ENCODE data around the gene VAV2.

Gene VAV2

DNA sequence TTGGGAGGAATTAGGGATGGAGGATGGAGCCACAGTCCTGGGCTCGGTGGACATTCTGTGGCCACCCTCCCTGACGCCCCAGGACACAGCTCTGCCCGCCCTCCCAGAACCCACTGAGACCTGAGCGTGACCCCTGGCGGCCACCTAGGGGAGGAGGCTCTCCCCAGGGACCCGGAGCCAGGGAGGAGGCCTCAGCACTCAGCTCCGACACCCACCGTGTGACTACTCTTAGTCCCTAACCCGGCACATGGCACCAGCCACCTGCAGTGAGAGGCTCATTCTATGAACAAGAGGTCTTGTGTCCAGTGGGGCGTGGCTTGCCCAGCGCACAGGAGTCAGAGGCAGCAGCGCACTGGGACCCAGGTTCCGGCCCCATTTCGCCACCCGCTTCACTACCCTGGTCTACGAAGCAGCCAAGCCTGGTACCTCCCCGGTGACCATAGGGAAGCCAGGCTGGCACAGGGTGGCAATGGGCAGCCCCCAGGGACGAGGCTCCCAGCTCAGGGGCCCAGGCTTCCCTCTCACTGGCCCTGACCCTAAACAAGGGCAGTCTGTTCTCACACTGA is 264.2 kb downstream of the VAV2 start:
- H3K4me1 ChIP-seq (ENCODE audit: insufficient read depth, poor library complexity, severe bottlenecking), result no peaks in the 10 kb centered on the region
- H3K27me3 ChIP-seq (ENCODE audit: insufficient read depth, poor library complexity, severe bottlenecking), result peaks cover 3% of the 10 kb centered on the region
- DNase-seq (ENCODE audit: low spot score) (peak; percentile 61), ATAC-seq (ENCODE audit: low read depth) (no peak)
- no peaks in the 10 kb centered on the region for H3K9me3 ChIP-seq (ENCODE audit: severe bottlenecking)
- no peaks in the 10 kb centered on the region for H3K36me3 ChIP-seq (ENCODE audit: low read depth)
- no peak for TF ChIP-seq CTCF (IDR thresholded peaks at IDR 0.05; ENCODE audit: poor library complexity, severe bottlenecking)
- H3K27ac ChIP-seq (ENCODE audit: poor library complexity, severe bottlenecking), result no peak overlapping the region
- H3K4me3 ChIP-seq (ENCODE audit: severe bottlenecking), result no peak overlapping the region

DNA sequence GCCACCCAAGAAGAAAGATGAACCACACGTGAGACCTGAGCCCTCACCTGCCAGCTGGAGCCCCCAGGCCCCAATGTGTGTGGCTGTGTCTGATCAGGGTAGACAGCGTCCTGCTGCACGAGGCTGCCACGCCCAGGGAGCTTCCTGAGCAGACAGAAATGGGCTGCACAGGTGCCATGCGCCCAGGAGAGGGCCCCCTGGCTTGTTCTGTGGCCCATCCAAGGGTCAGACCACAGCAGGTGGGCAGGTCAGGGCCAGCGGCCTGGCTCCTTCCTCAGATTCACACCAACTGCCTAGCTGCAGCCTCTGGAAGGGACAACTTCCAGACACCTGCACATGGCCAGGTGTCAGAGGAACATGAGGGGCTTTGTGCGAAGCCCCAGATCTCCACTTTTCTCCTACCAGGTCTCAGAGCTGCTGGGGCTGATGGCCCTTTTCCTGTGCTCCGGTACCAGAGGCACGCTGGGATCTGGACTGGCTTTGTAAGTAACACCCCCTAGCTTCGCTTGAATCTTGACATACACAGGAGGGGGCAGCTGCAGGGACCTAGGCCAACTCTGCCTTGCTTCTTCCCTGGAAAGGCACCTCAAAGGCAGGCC is 264.7 kb downstream of the VAV2 start:
- H3K27ac ChIP-seq (ENCODE audit: poor library complexity, severe bottlenecking), result no peak overlapping the region
- H3K36me3 ChIP-seq (ENCODE audit: low read depth), result no peaks in the 10 kb centered on the region
- H3K9me3 ChIP-seq (ENCODE audit: severe bottlenecking), result no peaks in the 10 kb centered on the region
- TF ChIP-seq CTCF (IDR thresholded peaks at IDR 0.05; ENCODE audit: poor library complexity, severe bottlenecking), result no peak
- no peak overlapping the region for H3K4me3 ChIP-seq (ENCODE audit: severe bottlenecking)
- H3K4me1 ChIP-seq (ENCODE audit: insufficient read depth, poor library complexity, severe bottlenecking), result no peaks in the 10 kb centered on the region
- no peak; the same call in 2 of the 3 replicates for ATAC-seq (ENCODE audit: low read depth)
- DNase-seq (ENCODE audit: low spot score), result peak; percentile 45
- peaks cover 3% of the 10 kb centered on the region for H3K27me3 ChIP-seq (ENCODE audit: insufficient read depth, poor library complexity, severe bottlenecking)

DNA sequence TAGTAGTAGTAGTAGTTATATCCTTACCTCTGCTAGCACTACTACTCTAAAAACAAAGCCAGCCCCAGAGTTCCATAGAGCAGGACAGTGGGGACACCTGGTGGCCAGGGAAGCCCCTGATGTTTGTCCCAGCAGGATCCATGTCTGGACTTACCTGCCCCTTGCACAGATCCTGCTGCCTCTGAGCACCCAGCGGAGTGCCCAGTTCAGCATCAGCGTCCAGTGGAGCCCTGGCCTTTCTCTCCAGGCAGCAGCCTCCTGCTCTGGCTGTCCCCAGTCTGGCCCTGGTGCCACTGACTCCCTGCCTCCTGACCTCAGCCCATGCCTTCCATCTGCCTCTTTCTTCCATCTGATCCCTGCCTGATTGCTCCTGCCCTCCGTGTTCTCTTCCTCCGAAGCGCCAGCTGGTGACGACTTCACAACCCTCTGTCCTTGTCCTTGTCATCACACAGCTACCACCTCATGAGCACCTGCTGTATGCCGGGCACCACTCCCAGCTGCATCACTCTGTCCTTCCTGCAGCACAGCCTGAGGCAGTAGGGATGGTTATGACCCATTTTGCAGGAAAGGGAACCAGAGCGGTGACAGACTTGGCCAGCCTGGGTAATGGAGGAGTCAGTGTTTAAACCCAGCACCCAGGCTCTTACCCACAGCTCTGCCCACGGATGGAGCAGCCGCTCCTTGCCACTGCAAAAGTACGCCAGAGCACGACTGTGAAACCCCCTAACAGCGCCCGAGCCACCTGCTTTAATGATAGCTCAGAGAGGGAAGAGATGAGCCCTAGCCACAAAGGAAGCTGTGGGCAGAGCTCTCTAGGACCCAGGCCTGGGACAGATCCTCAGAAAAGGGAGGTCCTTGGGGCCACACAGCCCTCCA is 265.5 kb downstream of the VAV2 start:
- H3K9me3 ChIP-seq (ENCODE audit: severe bottlenecking), result no peaks in the 10 kb centered on the region
- no peak overlapping the region for H3K27ac ChIP-seq (ENCODE audit: poor library complexity, severe bottlenecking)
- peaks cover 3% of the 10 kb centered on the region for H3K27me3 ChIP-seq (ENCODE audit: insufficient read depth, poor library complexity, severe bottlenecking)
- H3K4me3 ChIP-seq (ENCODE audit: severe bottlenecking), result no peak overlapping the region
- DNase-seq (ENCODE audit: low spot score) (peak; percentile 46), ATAC-seq (ENCODE audit: low read depth) (peak; percentile 78)
- H3K4me1 ChIP-seq (ENCODE audit: insufficient read depth, poor library complexity, severe bottlenecking), result no peaks in the 10 kb centered on the region
- peak; percentile 37 for TF ChIP-seq CTCF (IDR thresholded peaks at IDR 0.05; ENCODE audit: poor library complexity, severe bottlenecking)
- H3K36me3 ChIP-seq (ENCODE audit: low read depth), result no peaks in the 10 kb centered on the region

- H3K9me3 ChIP-seq (ENCODE audit: severe bottlenecking), result no peaks in the 10 kb centered on the region
- H3K27me3 ChIP-seq (ENCODE audit: insufficient read depth, poor library complexity, severe bottlenecking), result peaks cover 3% of the 10 kb centered on the region
- no peak overlapping the region for H3K27ac ChIP-seq (ENCODE audit: poor library complexity, severe bottlenecking)
- no peaks in the 10 kb centered on the region for H3K36me3 ChIP-seq (ENCODE audit: low read depth)
- ATAC-seq (ENCODE audit: low read depth), result no peak
- no peak for DNase-seq (ENCODE audit: low spot score)
- no peak overlapping the region for H3K4me3 ChIP-seq (ENCODE audit: severe bottlenecking)
- no peak for TF ChIP-seq CTCF (IDR thresholded peaks at IDR 0.05; ENCODE audit: poor library complexity, severe bottlenecking)
- no peaks in the 10 kb centered on the region for H3K4me1 ChIP-seq (ENCODE audit: insufficient read depth, poor library complexity, severe bottlenecking)
Observed at GRCh38 chr9:133725886-133726285, 266.2 kb downstream of the VAV2 start.
